H1 (cell line): ENCODE measurements around the gene NID1.

Experiments
- ATF2 ChIP-seq: IDR thresholded peaks from 2 replicates; pipeline ENCODE4 v1.6.1; 2012; ENCODE audit warnings: low read length, inconsistent platforms
- BACH1 ChIP-seq: IDR thresholded peaks from 2 replicates; pipeline ENCODE4 v1.6.1; 2012; ENCODE audit warnings: low read length, improper control_type of control experiment
- CBX8 ChIP-seq: fragments of 300-800, 300-1000 bp; sonication (generic); IDR thresholded peaks from 2 replicates; pipeline ENCODE4 v1.7.1; 2016; ENCODE audit warnings: low read depth, low read length, borderline replicate concordance
- EP300 ChIP-seq, 2 experiments: IDR thresholded peaks; 1 replicate in 1 of 2; 2 replicates in 1 of 2; pipeline ENCODE4 v1.6.1; 2011 to 2012; ENCODE audit warnings: low read depth in 2 of 2, low read length in 2 of 2, mild to moderate bottlenecking in 2 of 2, borderline replicate concordance in 1 of 2, inconsistent platforms in 1 of 2, moderate library complexity in 1 of 2
- EZH2 ChIP-seq: fragments of 200-600 bp; sonication (generic); IDR thresholded peaks from 2 replicates; pipeline ENCODE4 v1.7.1; 2012; ENCODE audit warnings: low read depth, mild to moderate bottlenecking, moderate library complexity, low read length, inconsistent platforms; ENCODE audit not compliant: severe bottlenecking
- KDM1A ChIP-seq: fragments of 200-600, 300-600 bp; sonication (generic); IDR thresholded peaks from 2 replicates; pipeline ENCODE4 v1.7.1; 2016; ENCODE audit warnings: mild to moderate bottlenecking, low read length, borderline replicate concordance
- KDM4A ChIP-seq: IDR thresholded peaks from one replicate; pipeline ENCODE4 v1.7.1; 2012; ENCODE audit warnings: low read depth, mild to moderate bottlenecking, moderate library complexity, low read length, inconsistent platforms; ENCODE audit not compliant: severe bottlenecking
- POLR2A ChIP-seq, 2 experiments: IDR thresholded peaks; 1 replicate in 1 of 2; 2 replicates in 1 of 2; pipeline ENCODE4 v1.6.1; 2011; ENCODE audit warnings: low read depth in 2 of 2, low read length in 2 of 2, mild to moderate bottlenecking in 2 of 2; ENCODE audit errors: control extremely low read depth in 1 of 2
- POLR2AphosphoS5 ChIP-seq: IDR thresholded peaks from 2 replicates; pipeline ENCODE4 v1.6.1; 2011; ENCODE audit warnings: low read depth, low read length
- RAD21 ChIP-seq, 2 experiments: IDR thresholded peaks in 1 of 2; conservative IDR thresholded peaks in 1 of 2; 2 replicates each; pipeline ENCODE4 v1.6.1; 2011; ENCODE audit warnings: low read depth in 2 of 2, low read length in 2 of 2, improper control_type of control experiment in 1 of 2, inconsistent platforms in 1 of 2, mild to moderate bottlenecking in 1 of 2, moderate library complexity in 1 of 2
- TBP ChIP-seq: IDR thresholded peaks from 2 replicates; pipeline ENCODE4 v1.6.1; 2011; ENCODE audit warnings: low read depth, low read length, improper control_type of control experiment
- ZNF274 ChIP-seq: IDR thresholded peaks from 2 replicates; pipeline ENCODE4 v1.7.0; 2012; ENCODE audit warnings: low read length, borderline replicate concordance; ENCODE audit errors: extremely low read depth
- TF ChIP-seq, protein P1 (sequence below), 3 experiments: IDR thresholded peaks; 1 replicate in 2 of 3; 2 replicates in 1 of 3; pipeline versions ENCODE4 v1.5.1 to v1.6.1; 2011; ENCODE audit warnings: low read length in 3 of 3, mild to moderate bottlenecking in 3 of 3, inconsistent platforms in 2 of 3, low read depth in 1 of 3, moderate library complexity in 1 of 3; ENCODE audit not compliant: insufficient read depth in 1 of 3; ENCODE audit errors: control extremely low read depth in 1 of 3

DNA sequence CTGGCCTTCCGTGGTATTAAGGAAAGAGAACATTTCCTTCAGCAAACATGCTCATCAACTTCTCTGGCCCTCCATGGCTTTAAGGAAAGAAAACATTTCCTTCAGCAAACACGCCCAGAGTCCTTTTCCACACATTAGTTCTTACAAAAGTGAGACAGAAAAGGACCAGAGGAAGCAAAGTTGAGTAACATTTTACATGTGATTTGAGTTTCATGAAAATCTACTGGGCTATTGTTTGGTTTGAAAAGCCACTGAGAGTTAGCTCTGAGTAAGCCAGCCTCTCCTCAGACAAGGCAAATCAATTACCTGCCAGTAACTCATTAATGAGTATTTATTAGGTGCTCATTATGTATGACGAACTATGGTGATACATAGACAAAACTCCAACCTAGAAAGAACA is 78.0 kb downstream of the NID1 start:
- no peak for TF ChIP-seq EZH2
- no peak for TF ChIP-seq POLR2AphosphoS5
- TF ChIP-seq, protein P1, sequence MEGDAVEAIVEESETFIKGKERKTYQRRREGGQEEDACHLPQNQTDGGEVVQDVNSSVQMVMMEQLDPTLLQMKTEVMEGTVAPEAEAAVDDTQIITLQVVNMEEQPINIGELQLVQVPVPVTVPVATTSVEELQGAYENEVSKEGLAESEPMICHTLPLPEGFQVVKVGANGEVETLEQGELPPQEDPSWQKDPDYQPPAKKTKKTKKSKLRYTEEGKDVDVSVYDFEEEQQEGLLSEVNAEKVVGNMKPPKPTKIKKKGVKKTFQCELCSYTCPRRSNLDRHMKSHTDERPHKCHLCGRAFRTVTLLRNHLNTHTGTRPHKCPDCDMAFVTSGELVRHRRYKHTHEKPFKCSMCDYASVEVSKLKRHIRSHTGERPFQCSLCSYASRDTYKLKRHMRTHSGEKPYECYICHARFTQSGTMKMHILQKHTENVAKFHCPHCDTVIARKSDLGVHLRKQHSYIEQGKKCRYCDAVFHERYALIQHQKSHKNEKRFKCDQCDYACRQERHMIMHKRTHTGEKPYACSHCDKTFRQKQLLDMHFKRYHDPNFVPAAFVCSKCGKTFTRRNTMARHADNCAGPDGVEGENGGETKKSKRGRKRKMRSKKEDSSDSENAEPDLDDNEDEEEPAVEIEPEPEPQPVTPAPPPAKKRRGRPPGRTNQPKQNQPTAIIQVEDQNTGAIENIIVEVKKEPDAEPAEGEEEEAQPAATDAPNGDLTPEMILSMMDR (IDR thresholded peaks at IDR 0.05; ENCODE audit: control extremely low read depth in 1 of 3, insufficient read depth in 1 of 3, low read depth in 1 of 3, low read length in 3 of 3), result no peak
- no peak for TF ChIP-seq ZNF274
- TF ChIP-seq KDM4A, result no peak
- no peak for TF ChIP-seq BACH1
- TF ChIP-seq EP300 (IDR thresholded peaks at IDR 0.05; ENCODE audit: borderline replicate concordance in 1 of 2, low read depth in 2 of 2, low read length in 2 of 2), result no peak
- no peak for TF ChIP-seq RAD21 (IDR thresholded peaks at IDR 0.05 in 1 of 2, conservative IDR thresholded peaks at IDR 0.05 in 1 of 2; ENCODE audit: low read depth in 2 of 2, low read length in 2 of 2)
- TF ChIP-seq ATF2, result no peak
- no peak for TF ChIP-seq KDM1A
- TF ChIP-seq TBP, result no peak
- TF ChIP-seq POLR2A (IDR thresholded peaks at IDR 0.05; ENCODE audit: control extremely low read depth in 1 of 2, low read depth in 2 of 2, low read length in 2 of 2), result no peak
- no peak for TF ChIP-seq CBX8
